ENCODE measurements around the gene EN1. TPM values are rescaled to one million over a fixed set of nuclear protein-coding genes. Genes with fewer than 3 reads are reported as not detected.

The EN1 gene
- total RNA-seq, 1 donor from 2014 or later = not detected

DNA sequence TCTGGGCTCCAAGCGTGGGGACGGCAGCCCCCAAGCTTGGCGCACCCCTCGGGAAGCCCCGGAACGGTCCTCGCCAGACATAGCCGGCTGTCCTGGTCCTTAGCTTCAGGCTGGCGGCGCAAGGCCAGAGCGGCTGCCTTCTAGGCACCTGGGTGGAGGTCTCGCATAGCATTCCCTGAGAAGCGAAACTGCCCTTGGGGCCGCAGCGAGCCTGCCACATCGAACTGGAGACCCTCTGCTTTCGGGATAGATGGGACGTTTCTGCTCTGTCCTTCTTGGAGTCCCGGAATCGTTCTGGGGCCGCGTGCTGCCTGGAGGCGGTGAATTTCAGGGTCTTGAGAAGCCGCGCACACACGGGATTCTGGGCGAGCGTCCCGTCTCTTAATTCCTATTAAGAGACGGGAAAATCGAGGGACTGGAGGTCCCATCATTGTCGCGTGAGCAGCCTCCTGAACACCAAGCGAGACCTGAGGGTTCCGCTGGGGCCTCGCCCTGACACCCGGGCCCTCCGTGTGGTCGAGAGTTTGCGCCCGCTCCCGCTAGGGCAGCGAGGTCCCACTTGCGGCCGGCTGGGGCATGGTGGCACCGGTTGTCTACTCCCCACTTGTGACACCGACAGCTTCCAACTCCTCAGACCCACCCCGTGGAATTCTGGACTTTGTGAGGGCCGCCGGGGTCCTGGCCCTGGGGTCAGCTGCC lies 9.7 kb upstream of the EN1 start:
- no peaks in the 10 kb centered on the region for H3K36me3 ChIP-seq
- Mint-ChIP-seq H3K4me1 (peaks cover 43% of the 10 kb centered on the region), H3K27me3 (ENCODE audit: insufficient read depth, low read depth) (peaks cover 89% of the 10 kb centered on the region), H3K36me3 (peaks cover 2% of the 10 kb centered on the region), H3K27ac (no peak overlapping the region), H3K9me3 (no peaks in the 10 kb centered on the region), H3K4me3 (no peak overlapping the region)
- DNase-seq (ENCODE audit: low spot score) = peak; percentile 45
- peaks cover 87% of the 10 kb centered on the region for H4K20me1 ChIP-seq (ENCODE audit: low read depth)
- H3K4me3 ChIP-seq = no peak overlapping the region
- H3K79me2 ChIP-seq (ENCODE audit: low read depth) = no peaks in the 10 kb centered on the region
- TF ChIP-seq EZH2 (IDR thresholded peaks at IDR 0.05) = peak; percentile 86
- TF ChIP-seq, protein P1, sequence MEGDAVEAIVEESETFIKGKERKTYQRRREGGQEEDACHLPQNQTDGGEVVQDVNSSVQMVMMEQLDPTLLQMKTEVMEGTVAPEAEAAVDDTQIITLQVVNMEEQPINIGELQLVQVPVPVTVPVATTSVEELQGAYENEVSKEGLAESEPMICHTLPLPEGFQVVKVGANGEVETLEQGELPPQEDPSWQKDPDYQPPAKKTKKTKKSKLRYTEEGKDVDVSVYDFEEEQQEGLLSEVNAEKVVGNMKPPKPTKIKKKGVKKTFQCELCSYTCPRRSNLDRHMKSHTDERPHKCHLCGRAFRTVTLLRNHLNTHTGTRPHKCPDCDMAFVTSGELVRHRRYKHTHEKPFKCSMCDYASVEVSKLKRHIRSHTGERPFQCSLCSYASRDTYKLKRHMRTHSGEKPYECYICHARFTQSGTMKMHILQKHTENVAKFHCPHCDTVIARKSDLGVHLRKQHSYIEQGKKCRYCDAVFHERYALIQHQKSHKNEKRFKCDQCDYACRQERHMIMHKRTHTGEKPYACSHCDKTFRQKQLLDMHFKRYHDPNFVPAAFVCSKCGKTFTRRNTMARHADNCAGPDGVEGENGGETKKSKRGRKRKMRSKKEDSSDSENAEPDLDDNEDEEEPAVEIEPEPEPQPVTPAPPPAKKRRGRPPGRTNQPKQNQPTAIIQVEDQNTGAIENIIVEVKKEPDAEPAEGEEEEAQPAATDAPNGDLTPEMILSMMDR (IDR thresholded peaks at IDR 0.05) = no peak
- peak; percentile 84 for TF ChIP-seq EZH2phosphoT487 (IDR thresholded peaks at IDR 0.05)
- H3F3A ChIP-seq (ENCODE audit: low read depth) = peaks cover 8% of the 10 kb centered on the region
- H3K9ac ChIP-seq = no peak overlapping the region
- H2AFZ ChIP-seq (replicated peaks) = no peak overlapping the region
- peaks cover 100% of the 10 kb centered on the region for H3K27me3 ChIP-seq
- no peaks in the 10 kb centered on the region for H3K9me3 ChIP-seq (ENCODE audit: low read depth)
- H3K27ac ChIP-seq = no peak overlapping the region
- peaks cover 12% of the 10 kb centered on the region for H3K4me1 ChIP-seq
- H3K4me2 ChIP-seq = no peak overlapping the region

DNA sequence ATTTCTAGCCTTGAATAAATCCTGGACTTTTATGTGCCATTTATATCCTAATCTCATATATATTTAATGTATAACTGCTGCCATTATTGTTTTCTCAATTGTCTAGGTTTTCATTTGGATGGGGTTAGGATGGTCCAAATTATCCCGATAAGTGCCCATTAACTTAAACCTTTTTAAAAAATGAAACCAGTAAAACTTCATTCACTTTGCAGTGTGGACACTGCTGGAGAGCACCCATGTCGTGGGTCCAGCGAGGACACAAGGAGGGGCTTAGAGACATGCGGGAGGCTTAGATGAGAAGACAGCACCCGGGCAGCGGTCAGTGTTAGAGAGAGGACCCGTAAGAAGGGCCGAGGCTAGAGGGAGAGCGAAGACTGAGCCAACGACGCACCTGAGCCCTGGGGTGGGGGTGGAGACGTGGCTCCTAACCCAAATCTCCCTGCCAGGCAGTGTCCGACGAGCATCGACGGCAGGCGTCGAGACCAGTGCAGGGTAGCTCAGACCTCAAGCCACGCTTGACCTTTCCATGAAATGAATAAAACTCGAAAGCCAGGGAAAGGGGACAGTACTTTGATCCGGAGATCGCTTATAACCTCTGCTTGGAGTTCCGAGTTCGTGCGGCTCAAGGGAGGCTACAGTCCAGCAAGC lies 9.0 kb upstream of the EN1 start:
- Mint-ChIP-seq H3K9me3 (no peaks in the 10 kb centered on the region), H3K27ac (no peak overlapping the region), H3K36me3 (peaks cover 2% of the 10 kb centered on the region), H3K4me1 (peaks cover 46% of the 10 kb centered on the region), H3K27me3 (ENCODE audit: insufficient read depth, low read depth) (peaks cover 90% of the 10 kb centered on the region), H3K4me3 (peak overlapping the region; percentile 82)
- Histone ChIP-seq H3K4me3 (no peak overlapping the region), H4K20me1 (ENCODE audit: low read depth) (peaks cover 94% of the 10 kb centered on the region), H3K9ac (no peak overlapping the region), H2AFZ (replicated peaks) (no peak overlapping the region), H3K4me2 (no peak overlapping the region), H3K36me3 (no peaks in the 10 kb centered on the region), H3F3A (ENCODE audit: low read depth) (peaks cover 8% of the 10 kb centered on the region), H3K9me3 (ENCODE audit: low read depth) (no peaks in the 10 kb centered on the region), H3K27me3 (peaks cover 100% of the 10 kb centered on the region), H3K4me1 (peaks cover 12% of the 10 kb centered on the region), H3K27ac (no peak overlapping the region), H3K79me2 (ENCODE audit: low read depth) (no peaks in the 10 kb centered on the region)
- no peak for DNase-seq (ENCODE audit: low spot score)
- TF ChIP-seq, protein P1 (IDR thresholded peaks at IDR 0.05) = no peak
- TF ChIP-seq EZH2phosphoT487 (IDR thresholded peaks at IDR 0.05) = no peak
- TF ChIP-seq EZH2 (IDR thresholded peaks at IDR 0.05) = no peak

DNA sequence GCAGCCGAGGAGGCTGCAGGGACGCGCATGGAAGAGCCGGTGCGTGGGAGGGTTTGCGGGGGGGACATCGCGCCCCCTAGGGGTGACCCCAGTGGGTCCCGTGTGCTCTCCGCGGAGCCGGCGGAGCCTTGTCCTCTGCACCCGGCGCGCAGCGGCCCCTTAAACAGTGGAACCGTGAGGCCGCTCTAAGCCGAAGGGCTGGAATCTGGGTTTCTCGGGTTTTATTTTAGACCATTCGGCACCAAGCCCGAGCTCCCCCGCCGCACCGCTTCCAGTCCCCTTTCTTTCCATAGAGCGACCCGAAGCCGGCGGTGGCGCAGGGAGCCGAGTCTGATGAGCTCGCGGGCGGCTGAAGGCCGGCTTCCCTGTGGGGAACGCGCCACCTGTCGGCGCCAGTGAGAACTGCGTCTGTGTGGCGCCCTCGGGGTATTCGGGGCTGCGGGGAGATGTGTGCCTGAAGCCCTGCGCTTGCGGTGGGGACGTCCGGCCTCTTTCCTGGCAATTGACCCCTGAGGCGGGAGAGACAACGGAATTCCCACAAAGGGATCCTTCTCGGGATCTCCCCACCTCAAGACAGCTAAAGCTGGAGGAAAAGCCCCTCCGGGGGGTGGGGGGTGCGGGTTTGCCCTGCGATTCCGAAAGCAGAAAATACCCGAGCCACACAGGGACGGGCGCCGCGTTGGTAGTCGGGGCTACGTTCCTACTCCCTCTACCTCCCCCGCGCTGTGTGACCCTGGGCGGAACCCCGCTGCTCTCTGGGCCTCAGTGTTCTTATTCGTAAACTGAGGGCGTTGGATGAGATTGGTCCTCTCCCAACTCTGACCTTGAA lies 8.2 kb upstream of the EN1 start:
- peaks cover 2% of the 10 kb centered on the region for H3K36me3 Mint-ChIP-seq
- H3K27ac Mint-ChIP-seq = no peak overlapping the region
- H3K9me3 Mint-ChIP-seq = no peaks in the 10 kb centered on the region
- H3K27me3 Mint-ChIP-seq (ENCODE audit: insufficient read depth, low read depth) = peaks cover 93% of the 10 kb centered on the region
- H2AFZ ChIP-seq (replicated peaks) = no peak overlapping the region
- peaks cover 96% of the 10 kb centered on the region for H4K20me1 ChIP-seq (ENCODE audit: low read depth)
- H3K79me2 ChIP-seq (ENCODE audit: low read depth) = no peaks in the 10 kb centered on the region
- H3K9ac ChIP-seq = no peak overlapping the region
- H3K4me2 ChIP-seq = peak overlapping the region; percentile 62
- H3K27me3 ChIP-seq = peaks cover 100% of the 10 kb centered on the region
- peaks cover 12% of the 10 kb centered on the region for H3K4me1 ChIP-seq
- H3K9me3 ChIP-seq (ENCODE audit: low read depth) = no peaks in the 10 kb centered on the region
- H3K4me3 ChIP-seq = peak overlapping the region; percentile 24
- H3K4me3 Mint-ChIP-seq = peak overlapping the region; percentile 82
- H3K27ac ChIP-seq = no peak overlapping the region
- TF ChIP-seq EZH2phosphoT487 (IDR thresholded peaks at IDR 0.05) (peak; percentile 81), EZH2 (IDR thresholded peaks at IDR 0.05) (no peak)
- TF ChIP-seq, protein P1 (IDR thresholded peaks at IDR 0.05) = peak; percentile 76
- H3F3A ChIP-seq (ENCODE audit: low read depth) = peaks cover 8% of the 10 kb centered on the region
- no peaks in the 10 kb centered on the region for H3K36me3 ChIP-seq
- peaks cover 54% of the 10 kb centered on the region for H3K4me1 Mint-ChIP-seq
- peak; percentile 94 for DNase-seq (ENCODE audit: low spot score)

All from neural progenitor cell (in vitro differentiated cells).